ENCODE results near the gene DNAJC11. TPM values are rescaled to one million over a fixed set of nuclear protein-coding genes. Genes with fewer than 3 reads are reported as not detected.

The DNAJC11 gene
- total and polyA plus RNA-seq, 7 donors = 21.0 to 48.5 (median 33.0) TPM

GRCh38 chr1:6588128-6588892, 113.3 kb downstream of the DNAJC11 start:
- intact Hi-C loops (cut with DNase I) = no loop called here
- no peak overlapping the region for H3K4me3 ChIP-seq
- no peak for TF ChIP-seq POLR2AphosphoS5 (IDR thresholded peaks at IDR 0.05)
- TF ChIP-seq EP300 (IDR thresholded peaks at IDR 0.05) = no peak
- no peak for TF ChIP-seq POLR2A (IDR thresholded peaks at IDR 0.05)
- no peak for TF ChIP-seq CTCF (IDR thresholded peaks at IDR 0.05)
- WGBS, 2 donors = 75 to 82% methylated on average over 25 of the region's 25 CpGs
- peak overlapping the region in 3 of 4 donors; percentile 59 to 62 (median 62) for H3K27ac ChIP-seq
- no peaks in the 10 kb centered on the region for H3K27me3 ChIP-seq
- DNase-seq = no peak
- peaks cover 0 to 53% (median 47%) of the 10 kb centered on the region in 4 donors for H3K4me1 ChIP-seq
- no peaks in the 10 kb centered on the region for H3K9me3 ChIP-seq
- peaks cover 24 to 57% (median 46%) of the 10 kb centered on the region in 4 donors for H3K36me3 ChIP-seq

GRCh38 chr1:6587261-6588005, 114.2 kb downstream of the DNAJC11 start:
- H3K27me3 ChIP-seq = no peaks in the 10 kb centered on the region
- no peak overlapping the region for H3K4me3 ChIP-seq
- no peak for TF ChIP-seq POLR2AphosphoS5 (IDR thresholded peaks at IDR 0.05)
- TF ChIP-seq POLR2A (IDR thresholded peaks at IDR 0.05) = no peak
- TF ChIP-seq CTCF (IDR thresholded peaks at IDR 0.05) = no peak
- no peak for TF ChIP-seq EP300 (IDR thresholded peaks at IDR 0.05)
- intact Hi-C loops (cut with DNase I) = no loop called here
- 53 to 68% methylated on average over 13 of the region's 13 CpGs for WGBS, 2 donors
- peak overlapping the region; percentile 48 to 62 (median 60) for H3K27ac ChIP-seq
- H3K4me1 ChIP-seq = peaks cover 0 to 49% (median 46%) of the 10 kb centered on the region in 4 donors
- peaks cover 16 to 48% (median 38%) of the 10 kb centered on the region in 4 donors for H3K36me3 ChIP-seq
- no peak for DNase-seq
- H3K9me3 ChIP-seq = no peaks in the 10 kb centered on the region

DNA sequence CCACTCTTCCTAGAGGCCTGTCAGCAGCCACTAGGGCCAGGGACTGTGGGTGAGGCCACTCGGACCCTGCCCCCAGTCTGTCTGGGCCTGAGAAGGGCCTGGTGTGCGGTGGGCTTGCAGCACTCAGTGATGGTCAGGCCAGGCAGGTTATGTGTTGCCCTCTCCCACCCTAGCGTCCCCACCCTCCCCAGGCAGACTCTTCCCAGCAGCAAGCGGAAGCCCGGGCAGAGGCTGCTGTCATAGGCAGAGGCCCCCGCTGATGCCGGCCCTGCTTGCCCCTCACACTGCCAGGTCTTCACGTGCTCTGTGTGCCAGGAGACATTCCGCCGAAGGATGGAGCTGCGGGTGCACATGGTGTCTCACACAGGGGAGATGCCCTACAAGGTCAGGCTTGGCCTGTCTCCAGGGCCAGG, 115.2 kb downstream of the DNAJC11 start:
- H3K36me3 ChIP-seq = peaks cover 12 to 38% (median 28%) of the 10 kb centered on the region in 4 donors
- peak overlapping the region; percentile 48 to 62 (median 60) for H3K27ac ChIP-seq
- TF ChIP-seq EP300 (IDR thresholded peaks at IDR 0.05) (no peak), POLR2A (IDR thresholded peaks at IDR 0.05) (no peak), CTCF (IDR thresholded peaks at IDR 0.05) (no peak), POLR2AphosphoS5 (IDR thresholded peaks at IDR 0.05) (no peak)
- H3K4me3 ChIP-seq = no peak overlapping the region
- intact Hi-C loops (cut with DNase I) = no loop called here
- WGBS, 2 donors = 91 to 92% methylated on average over 11 of the region's 11 CpGs
- peaks cover 0 to 48% (median 44%) of the 10 kb centered on the region in 4 donors for H3K4me1 ChIP-seq
- no peaks in the 10 kb centered on the region for H3K27me3 ChIP-seq
- no peaks in the 10 kb centered on the region for H3K9me3 ChIP-seq
- peak; percentile 78 for DNase-seq

- Histone ChIP-seq H3K9me3 (no peaks in the 10 kb centered on the region), H3K4me1 (peaks cover 0 to 52% (median 48%) of the 10 kb centered on the region in 4 donors), H3K27me3 (no peaks in the 10 kb centered on the region), H3K27ac (peak overlapping the region in 3 of 4 donors; percentile 59 to 62 (median 62)), H3K36me3 (peaks cover 12 to 33% (median 25%) of the 10 kb centered on the region in 4 donors), H3K4me3 (no peak overlapping the region)
- 95% methylated on average over 7 of the region's 7 CpGs for WGBS, 2 donors
- intact Hi-C loops (cut with DNase I) = no loop called here
- DNase-seq = no peak
- TF ChIP-seq CTCF (IDR thresholded peaks at IDR 0.05) (no peak), POLR2AphosphoS5 (IDR thresholded peaks at IDR 0.05) (no peak)
Observed at GRCh38 chr1:6585841-6586240, 115.8 kb downstream of the DNAJC11 start.
